ENCODE results near the gene TNFSF13B. TPM values are rescaled to one million over a fixed set of nuclear protein-coding genes. Genes with fewer than 3 reads are reported as not detected.

TNFSF13B gene
- polyA plus RNA-seq, 1 of the 3 experiments (the other 2 are of a cell fraction) = 0.03 TPM

DNA sequence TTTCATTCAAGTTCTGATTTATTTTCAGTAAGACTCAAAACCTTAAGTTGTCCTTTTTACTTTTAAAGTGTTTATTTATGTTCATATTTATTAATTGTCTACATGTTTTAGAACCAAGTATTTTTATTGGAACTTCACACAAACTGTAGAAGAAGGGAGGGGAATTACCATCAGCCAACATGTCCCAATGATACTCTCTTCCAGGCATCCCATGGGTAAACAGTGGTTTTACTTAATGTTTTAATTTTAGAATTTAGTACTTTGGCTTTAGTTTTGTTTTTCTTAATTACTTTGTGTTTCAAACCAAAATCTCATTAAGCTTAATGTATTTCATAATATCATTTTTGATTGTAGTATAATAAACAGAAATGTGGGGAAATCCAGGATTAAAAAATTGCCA is 5.2 kb downstream of the TNFSF13B start:
- H3K4me2 ChIP-seq = no peak overlapping the region
- H3K36me3 ChIP-seq (replicated peaks in 1 of 2; ENCODE audit: control insufficient read depth in 1 of 2, insufficient read depth in 2 of 2, low read length in 1 of 2) = no peaks in the 10 kb centered on the region
- POLR2A ChIA-PET = no interaction called here
- no peaks in the 10 kb centered on the region for H3F3A ChIP-seq (replicated peaks; ENCODE audit: insufficient read depth)
- H3K79me2 ChIP-seq (ENCODE audit: insufficient read depth) = no peaks in the 10 kb centered on the region
- H3K4me3 ChIP-seq (ENCODE audit: low read depth in 2 of 2, low read length in 1 of 2) = no peak overlapping the region
- DNase-seq = no peak
- H3K9ac ChIP-seq = no peak overlapping the region
- H3K4me1 ChIP-seq (ENCODE audit: control insufficient read depth in 1 of 2, insufficient read depth in 2 of 2, low read depth in 1 of 2, low read length in 1 of 2) = peaks cover 0 to 7% of the 10 kb centered on the region in 2 experiments; a peak in 1 of 4 replicates
- no peaks in the 10 kb centered on the region for H3K9me3 ChIP-seq
- CTCF ChIA-PET = interaction anchor here (0.6 to 0.7 kb wide), 2 partner anchors 95 to 96 kb away, joined by 3 to 4 read pairs; no protein-coding TSS in a partner anchor
- H4K20me1 ChIP-seq (ENCODE audit: insufficient read depth) = no peaks in the 10 kb centered on the region
- TF ChIP-seq ELF1 (IDR thresholded peaks at IDR 0.05) = no peak
- no peak for TF ChIP-seq CHD2 (IDR thresholded peaks at IDR 0.05; ENCODE audit: low read length, partially characterized antibody)
- TF ChIP-seq TCF12 (IDR thresholded peaks at IDR 0.05) = no peak
- no peak overlapping the region for H2AFZ ChIP-seq (ENCODE audit: low read depth)
- H3K27me3 ChIP-seq (ENCODE audit: insufficient read depth) = no peaks in the 10 kb centered on the region
- no peak overlapping the region for H3K27ac ChIP-seq (ENCODE audit: low read depth in 2 of 2, low read length in 1 of 2)
- no peaks in the 10 kb centered on the region for H3K9me2 ChIP-seq

DNA sequence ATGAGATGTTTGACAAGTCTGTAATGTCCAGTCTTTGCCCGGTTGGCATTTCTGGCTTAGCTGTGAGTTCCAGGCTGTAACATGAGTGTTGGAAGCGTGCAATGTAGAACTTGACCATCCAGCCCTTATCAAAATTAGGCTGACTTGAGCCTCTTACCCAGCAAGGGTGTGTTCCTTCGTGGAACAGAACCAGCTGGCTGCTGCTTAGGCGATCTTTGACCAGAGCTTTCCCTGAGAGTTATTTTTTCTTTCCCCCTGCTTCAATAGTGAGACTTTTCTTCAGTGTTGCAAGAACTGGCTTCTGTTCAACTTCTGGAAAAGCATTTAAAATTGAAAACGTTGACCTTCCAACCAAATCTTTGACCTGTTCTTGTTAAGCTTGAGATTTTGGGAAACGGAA is 6.5 kb downstream of the TNFSF13B start:
- Histone ChIP-seq H3K9ac (no peak overlapping the region), H3K4me2 (no peak overlapping the region), H4K20me1 (ENCODE audit: insufficient read depth) (no peaks in the 10 kb centered on the region), H3K27me3 (ENCODE audit: insufficient read depth) (no peaks in the 10 kb centered on the region), H3F3A (replicated peaks; ENCODE audit: insufficient read depth) (no peaks in the 10 kb centered on the region), H3K4me1 (ENCODE audit: control insufficient read depth in 1 of 2, insufficient read depth in 2 of 2, low read depth in 1 of 2, low read length in 1 of 2) (no peaks in the 10 kb centered on the region), H3K27ac (ENCODE audit: low read depth in 2 of 2, low read length in 1 of 2) (no peak overlapping the region), H2AFZ (ENCODE audit: low read depth) (no peak overlapping the region), H3K9me3 (no peaks in the 10 kb centered on the region), H3K9me2 (no peaks in the 10 kb centered on the region), H3K36me3 (replicated peaks in 1 of 2; ENCODE audit: control insufficient read depth in 1 of 2, insufficient read depth in 2 of 2, low read length in 1 of 2) (no peaks in the 10 kb centered on the region), H3K4me3 (ENCODE audit: low read depth in 2 of 2, low read length in 1 of 2) (no peak overlapping the region), H3K79me2 (ENCODE audit: insufficient read depth) (no peaks in the 10 kb centered on the region)
- POLR2A ChIA-PET = no interaction called here
- TF ChIP-seq, protein P1, sequence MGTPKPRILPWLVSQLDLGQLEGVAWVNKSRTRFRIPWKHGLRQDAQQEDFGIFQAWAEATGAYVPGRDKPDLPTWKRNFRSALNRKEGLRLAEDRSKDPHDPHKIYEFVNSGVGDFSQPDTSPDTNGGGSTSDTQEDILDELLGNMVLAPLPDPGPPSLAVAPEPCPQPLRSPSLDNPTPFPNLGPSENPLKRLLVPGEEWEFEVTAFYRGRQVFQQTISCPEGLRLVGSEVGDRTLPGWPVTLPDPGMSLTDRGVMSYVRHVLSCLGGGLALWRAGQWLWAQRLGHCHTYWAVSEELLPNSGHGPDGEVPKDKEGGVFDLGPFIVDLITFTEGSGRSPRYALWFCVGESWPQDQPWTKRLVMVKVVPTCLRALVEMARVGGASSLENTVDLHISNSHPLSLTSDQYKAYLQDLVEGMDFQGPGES (IDR thresholded peaks at IDR 0.05; ENCODE audit: low read depth, low read length) = no peak
- TF ChIP-seq MEF2A (IDR thresholded peaks at IDR 0.05; ENCODE audit: borderline replicate concordance, low read depth) (no peak), JUND (IDR thresholded peaks at IDR 0.05) (no peak), GABPA (IDR thresholded peaks at IDR 0.05; ENCODE audit: low read depth) (no peak), EZH2phosphoT487 (IDR thresholded peaks at IDR 0.05; ENCODE audit: borderline replicate concordance, low read depth) (no peak), NRF1 (IDR thresholded peaks at IDR 0.05; ENCODE audit: low read depth, low read length) (no peak), FOXJ3 (CRISPR knock-in tag; IDR thresholded peaks at IDR 0.05) (no peak), TCF12 (IDR thresholded peaks at IDR 0.05) (no peak), SMC3 (IDR thresholded peaks at IDR 0.05; ENCODE audit: low read depth, low read length) (no peak), EP300 (IDR thresholded peaks at IDR 0.05; ENCODE audit: borderline replicate concordance in 1 of 2, low read depth in 1 of 2, low read length in 1 of 2) (no peak), ELF1 (IDR thresholded peaks at IDR 0.05) (no peak)
- TF ChIP-seq, protein P2, sequence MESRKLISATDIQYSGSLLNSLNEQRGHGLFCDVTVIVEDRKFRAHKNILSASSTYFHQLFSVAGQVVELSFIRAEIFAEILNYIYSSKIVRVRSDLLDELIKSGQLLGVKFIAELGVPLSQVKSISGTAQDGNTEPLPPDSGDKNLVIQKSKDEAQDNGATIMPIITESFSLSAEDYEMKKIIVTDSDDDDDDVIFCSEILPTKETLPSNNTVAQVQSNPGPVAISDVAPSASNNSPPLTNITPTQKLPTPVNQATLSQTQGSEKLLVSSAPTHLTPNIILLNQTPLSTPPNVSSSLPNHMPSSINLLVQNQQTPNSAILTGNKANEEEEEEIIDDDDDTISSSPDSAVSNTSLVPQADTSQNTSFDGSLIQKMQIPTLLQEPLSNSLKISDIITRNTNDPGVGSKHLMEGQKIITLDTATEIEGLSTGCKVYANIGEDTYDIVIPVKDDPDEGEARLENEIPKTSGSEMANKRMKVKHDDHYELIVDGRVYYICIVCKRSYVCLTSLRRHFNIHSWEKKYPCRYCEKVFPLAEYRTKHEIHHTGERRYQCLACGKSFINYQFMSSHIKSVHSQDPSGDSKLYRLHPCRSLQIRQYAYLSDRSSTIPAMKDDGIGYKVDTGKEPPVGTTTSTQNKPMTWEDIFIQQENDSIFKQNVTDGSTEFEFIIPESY (IDR thresholded peaks at IDR 0.05; ENCODE audit: borderline replicate concordance, low read depth) = no peak
- TF ChIP-seq, protein P3, sequence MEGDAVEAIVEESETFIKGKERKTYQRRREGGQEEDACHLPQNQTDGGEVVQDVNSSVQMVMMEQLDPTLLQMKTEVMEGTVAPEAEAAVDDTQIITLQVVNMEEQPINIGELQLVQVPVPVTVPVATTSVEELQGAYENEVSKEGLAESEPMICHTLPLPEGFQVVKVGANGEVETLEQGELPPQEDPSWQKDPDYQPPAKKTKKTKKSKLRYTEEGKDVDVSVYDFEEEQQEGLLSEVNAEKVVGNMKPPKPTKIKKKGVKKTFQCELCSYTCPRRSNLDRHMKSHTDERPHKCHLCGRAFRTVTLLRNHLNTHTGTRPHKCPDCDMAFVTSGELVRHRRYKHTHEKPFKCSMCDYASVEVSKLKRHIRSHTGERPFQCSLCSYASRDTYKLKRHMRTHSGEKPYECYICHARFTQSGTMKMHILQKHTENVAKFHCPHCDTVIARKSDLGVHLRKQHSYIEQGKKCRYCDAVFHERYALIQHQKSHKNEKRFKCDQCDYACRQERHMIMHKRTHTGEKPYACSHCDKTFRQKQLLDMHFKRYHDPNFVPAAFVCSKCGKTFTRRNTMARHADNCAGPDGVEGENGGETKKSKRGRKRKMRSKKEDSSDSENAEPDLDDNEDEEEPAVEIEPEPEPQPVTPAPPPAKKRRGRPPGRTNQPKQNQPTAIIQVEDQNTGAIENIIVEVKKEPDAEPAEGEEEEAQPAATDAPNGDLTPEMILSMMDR (IDR thresholded peaks at IDR 0.05) = no peak
- TF ChIP-seq, protein P4, sequence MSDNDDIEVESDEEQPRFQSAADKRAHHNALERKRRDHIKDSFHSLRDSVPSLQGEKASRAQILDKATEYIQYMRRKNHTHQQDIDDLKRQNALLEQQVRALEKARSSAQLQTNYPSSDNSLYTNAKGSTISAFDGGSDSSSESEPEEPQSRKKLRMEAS (IDR thresholded peaks at IDR 0.05; ENCODE audit: low read depth) = no peak
- 66% methylated on average over 6 of the region's 6 CpGs for WGBS (ENCODE audit: low lambda C conversion rate)
- CTCF ChIA-PET = no interaction called here
- no peak for DNase-seq
